GM21825 (cell line): ENCODE results near the gene C11orf16.
"Not testable (repeated sequence)": the region's sequence is repeated elsewhere in the genome, so short reads cannot be mapped to it uniquely, and the experiment has no call there.

Source experiments
- ATAC-seq: cut with Tn5 transposase; IDR thresholded peaks from one replicate; pipeline ENCODE4 v1.9.1; 2021; ENCODE audit warnings: mild to moderate bottlenecking, moderate library complexity; ENCODE audit not compliant: unreplicated experiment

C11orf16 gene

GRCh38 chr11:8899119-8899753 lies 33.5 kb downstream of the C11orf16 start:
- no peak for ATAC-seq

GRCh38 chr11:8891185-8891584 lies 41.6 kb downstream of the C11orf16 start:
- not testable (repeated sequence) for ATAC-seq

- ATAC-seq, result no peak
These were observed 46.4 kb downstream of the C11orf16 start for GRCh38 chr11:8886322-8886721.

- not testable (repeated sequence) for ATAC-seq
These were observed 51.2 kb downstream of the C11orf16 start for GRCh38 chr11:8881585-8881984.

GRCh38 chr11:8878771-8879170 lies 54.0 kb downstream of the C11orf16 start:
- ATAC-seq, result no peak

- ATAC-seq, result no peak
These were observed 58.9 kb downstream of the C11orf16 start for GRCh38 chr11:8873741-8874405.

- no peak for ATAC-seq
These were observed 60.8 kb downstream of the C11orf16 start for GRCh38 chr11:8871962-8872361.

GRCh38 chr11:8871171-8871775 lies 61.5 kb downstream of the C11orf16 start:
- ATAC-seq, result no peak

GRCh38 chr11:8870411-8871170 lies 62.2 kb downstream of the C11orf16 start:
- ATAC-seq, result no peak
